Adipose tissue (tissue), 3 donors: ENCODE results near the gene ZNF500. TPM values are rescaled to one million over a fixed set of nuclear protein-coding genes. Genes with fewer than 3 reads are reported as not detected.

Experiments used
- H3K27ac ChIP-seq: one replicate; pipeline ENCODE4 v1.5.1; 2013; ENCODE audit warnings: low read depth, low read length
- WGBS, 3 donors: extraction: QIAGEN DNeasy Blood & Tissue Kit; methylation state at CpG; one replicate each; pipeline ENCODE4 v1.1.7; 2013; 5-methylcytosine and 5-hydroxymethylcytosine counted together
- polyA plus RNA-seq, 3 donors: library from polyadenylated mRNA; stranded (reverse); fragments of 200-250 nt; gene quantifications; one replicate each; pipeline ENCODE4 v1.2.3, GENCODE V29; 2013
- donor health status: healthy with polysubstance abuse.
- donor health status: Bipolar disorder and iron deficiency.
- donor health status: healthy.

Gene ZNF500
- polyA plus RNA-seq, 3 donors = 4.3 to 5.4 (median 4.4) TPM

DNA sequence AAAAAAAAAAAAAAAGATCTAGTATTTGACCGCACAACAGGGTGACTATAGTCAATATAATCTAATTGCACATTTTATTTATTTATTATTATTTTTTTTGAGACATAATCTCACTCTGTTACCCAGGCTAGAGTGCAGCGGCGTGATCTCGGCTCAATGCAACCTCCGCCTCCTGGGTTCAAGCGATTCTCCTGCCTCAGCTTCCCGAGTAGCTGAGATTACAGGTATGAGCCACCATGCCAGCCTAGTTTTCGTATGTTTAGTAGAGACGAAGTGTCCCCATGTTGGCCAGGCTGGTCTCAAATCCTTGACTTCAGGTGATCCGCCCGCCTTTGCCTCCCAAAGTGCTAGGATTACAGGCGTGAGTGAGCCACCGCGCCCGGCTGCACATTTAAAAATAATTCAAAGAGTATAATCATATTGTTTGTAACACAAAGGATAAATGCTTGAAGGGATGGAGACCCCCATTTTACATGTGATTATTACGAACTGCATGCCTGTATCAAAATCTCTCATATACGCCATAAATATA lies 33.7 kb downstream of the ZNF500 start:
- WGBS, 3 donors = 20 to 42% (median 36%) methylated on average over 17 of the region's 17 CpGs
- H3K27ac ChIP-seq = no peak overlapping the region

DNA sequence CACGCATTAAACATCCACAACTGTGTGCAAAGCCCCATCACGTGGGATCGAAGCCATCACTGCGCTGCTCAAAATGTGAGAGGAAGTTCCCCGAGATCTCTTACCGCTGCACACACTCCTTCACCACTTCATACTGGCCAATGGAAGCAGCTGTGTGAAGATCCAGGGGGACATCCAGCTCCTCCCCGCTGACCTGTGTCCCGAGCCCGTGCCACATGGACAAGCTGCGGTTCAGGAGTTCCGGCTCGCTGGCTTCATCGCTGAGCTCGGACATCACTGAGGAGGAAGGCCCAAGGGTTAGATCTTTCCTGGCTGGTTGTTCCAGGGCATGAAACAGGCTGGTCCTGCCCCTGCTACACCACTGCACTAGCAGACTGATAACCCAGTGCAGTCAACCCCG lies 37.1 kb downstream of the ZNF500 start:
- 89 to 94% (median 94%) methylated on average over 15 of the region's 15 CpGs for WGBS, 3 donors
- H3K27ac ChIP-seq = no peak overlapping the region

DNA sequence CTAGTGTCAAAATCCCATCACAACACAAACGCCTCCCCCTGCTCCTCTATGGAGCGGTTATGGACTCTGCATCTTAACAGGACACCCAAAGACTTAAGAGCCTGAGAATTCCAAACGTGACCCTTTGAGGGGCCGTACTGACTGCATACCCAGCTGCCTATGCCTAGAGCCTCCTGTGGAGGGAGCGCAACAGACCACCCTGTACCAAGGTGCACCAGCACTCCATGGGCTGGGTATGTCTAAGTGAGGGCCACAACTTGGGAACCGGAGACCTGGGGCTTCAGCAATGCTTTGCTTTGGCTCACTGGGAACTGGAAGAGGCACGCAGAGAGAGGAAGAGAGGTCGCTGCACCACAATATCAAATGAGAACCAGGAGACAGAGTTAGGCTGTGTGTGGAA lies 38.3 kb downstream of the ZNF500 start:
- no peak overlapping the region for H3K27ac ChIP-seq
- WGBS, 3 donors = 94 to 97% (median 95%) methylated on average over 8 of the region's 8 CpGs

DNA sequence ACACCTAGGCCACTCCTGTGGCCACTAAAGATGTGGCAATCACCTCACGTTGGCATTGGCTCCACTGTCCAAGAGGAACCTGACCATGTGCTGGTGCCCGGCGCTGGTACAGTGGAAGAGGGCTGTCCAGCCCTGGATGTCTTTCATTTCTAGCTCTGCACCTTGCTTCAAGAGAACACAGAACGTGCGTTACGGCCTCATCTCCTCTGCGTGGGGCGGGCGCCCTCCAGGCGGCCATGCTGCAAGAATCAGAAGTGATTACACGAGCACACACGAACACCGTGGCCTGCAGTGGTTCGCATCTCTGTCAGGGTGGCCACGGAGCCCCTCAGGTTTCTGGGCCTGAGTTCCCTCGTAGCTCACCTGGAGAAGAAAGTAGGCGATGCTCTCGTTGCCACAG lies 40.3 kb downstream of the ZNF500 start:
- H3K27ac ChIP-seq = no peak overlapping the region
- 93 to 94% (median 93%) methylated on average over 18 of the region's 18 CpGs for WGBS, 3 donors

DNA sequence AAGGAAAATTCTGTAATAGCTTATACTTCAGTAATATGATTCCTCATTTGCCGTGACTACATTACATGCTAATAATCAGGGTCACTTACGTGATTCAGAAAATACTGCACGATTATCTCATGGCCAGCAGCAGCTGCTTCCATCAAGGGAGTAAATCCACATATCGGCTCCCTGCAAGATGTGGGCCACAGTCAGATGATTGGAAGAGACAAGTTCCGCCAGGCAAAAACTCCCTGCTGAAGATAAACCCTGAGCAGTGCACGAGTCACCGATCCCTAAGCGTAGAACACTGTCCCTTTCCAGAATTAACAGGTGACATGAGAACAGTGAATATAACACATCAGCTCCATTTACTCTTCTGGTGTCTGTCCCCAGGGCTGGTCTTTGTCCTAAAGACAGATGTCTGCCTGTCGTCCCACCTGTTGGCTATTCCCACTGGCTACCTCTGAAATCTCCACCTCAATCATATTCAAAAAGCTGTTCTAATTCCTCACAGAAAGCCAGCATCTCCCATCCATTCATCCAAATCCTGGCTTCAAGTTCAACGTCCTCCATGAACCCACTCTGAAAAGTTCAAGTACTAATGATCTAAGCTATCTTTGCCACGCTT lies 42.2 kb downstream of the ZNF500 start:
- H3K27ac ChIP-seq = no peak overlapping the region
- 90 to 94% (median 91%) methylated on average over 11 of the region's 11 CpGs for WGBS, 3 donors

DNA sequence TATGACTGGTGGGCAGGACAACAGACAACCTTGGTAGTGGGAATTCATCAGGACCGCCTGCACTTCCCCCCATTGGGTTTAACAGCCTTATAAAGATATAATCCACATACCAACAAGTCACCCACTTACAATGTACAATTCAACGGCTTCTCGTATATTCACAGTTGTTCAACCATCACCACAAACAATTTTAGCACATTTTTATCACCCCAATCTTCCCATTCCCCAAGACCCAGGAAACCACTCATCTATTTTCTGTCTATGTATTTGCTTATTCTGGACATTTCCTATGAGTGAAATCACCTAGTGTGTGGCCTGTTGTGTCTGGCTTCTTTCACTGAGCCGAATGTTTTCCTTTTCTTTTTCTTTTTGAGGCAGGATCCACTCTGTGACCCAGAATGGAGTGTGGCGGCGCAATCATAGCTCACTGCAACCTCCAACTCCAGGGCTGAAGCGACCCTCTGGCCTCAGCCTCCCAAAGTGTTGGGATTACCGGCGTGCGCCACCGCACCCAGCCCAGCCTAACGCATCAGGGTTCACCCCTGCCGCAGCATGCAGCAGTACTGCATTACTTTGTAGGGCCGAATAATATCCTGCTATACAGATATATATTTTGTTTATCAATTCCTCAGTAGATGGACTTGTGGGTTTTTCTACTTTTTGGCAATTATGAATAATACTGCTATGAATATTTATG lies 43.7 kb downstream of the ZNF500 start:
- 95 to 96% (median 96%) methylated on average over 14 of the region's 14 CpGs for WGBS, 3 donors
- H3K27ac ChIP-seq = no peak overlapping the region

DNA sequence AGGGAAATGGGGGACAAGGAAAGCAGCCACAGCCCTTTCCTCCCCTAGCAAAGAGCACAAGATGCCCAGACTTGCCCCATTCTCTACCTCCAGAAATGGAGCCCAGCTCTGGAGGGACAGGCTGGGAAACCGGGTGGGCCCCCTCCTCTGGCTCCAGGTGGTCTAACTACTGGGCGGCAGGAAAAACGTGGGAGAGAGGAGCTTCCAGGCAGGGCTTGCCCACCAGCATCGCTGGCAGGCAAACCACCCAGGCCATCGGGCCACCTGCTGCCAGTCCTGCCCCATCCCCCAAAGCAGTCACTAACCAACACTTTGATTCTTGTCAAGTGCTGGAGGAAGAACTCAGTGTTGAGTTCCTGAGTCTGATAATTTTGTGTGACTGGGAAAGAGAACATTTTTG lies 48.5 kb downstream of the ZNF500 start:
- H3K27ac ChIP-seq = no peak overlapping the region

DNA sequence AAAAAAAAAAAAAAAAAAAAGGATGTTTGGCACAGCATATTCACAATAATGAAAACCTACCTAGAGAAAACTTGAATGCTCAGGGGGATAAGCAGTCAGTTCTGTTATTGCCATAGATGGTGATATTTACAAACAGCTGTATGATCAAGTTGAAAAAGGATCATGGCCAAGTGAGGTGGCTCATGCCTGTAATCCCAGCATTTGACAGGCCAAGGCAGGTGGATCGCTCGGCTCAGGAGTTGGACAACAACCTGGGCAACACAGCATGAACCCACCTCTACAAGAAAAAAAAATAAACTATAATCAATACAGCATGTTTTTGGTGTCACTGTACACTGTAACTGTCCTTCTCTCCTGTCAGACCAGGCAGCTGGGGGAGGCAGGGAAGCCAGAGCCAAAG lies 52.0 kb downstream of the ZNF500 start:
- 93 to 98% (median 97%) methylated on average over 2 of the region's 2 CpGs for WGBS, 3 donors
- H3K27ac ChIP-seq = no peak overlapping the region

More for the DNA sequence above, 48.5 kb downstream of the ZNF500 start:
- WGBS, 3 donors = 75 to 80% (median 78%) methylated on average over 5 of the region's 5 CpGs

DNA sequence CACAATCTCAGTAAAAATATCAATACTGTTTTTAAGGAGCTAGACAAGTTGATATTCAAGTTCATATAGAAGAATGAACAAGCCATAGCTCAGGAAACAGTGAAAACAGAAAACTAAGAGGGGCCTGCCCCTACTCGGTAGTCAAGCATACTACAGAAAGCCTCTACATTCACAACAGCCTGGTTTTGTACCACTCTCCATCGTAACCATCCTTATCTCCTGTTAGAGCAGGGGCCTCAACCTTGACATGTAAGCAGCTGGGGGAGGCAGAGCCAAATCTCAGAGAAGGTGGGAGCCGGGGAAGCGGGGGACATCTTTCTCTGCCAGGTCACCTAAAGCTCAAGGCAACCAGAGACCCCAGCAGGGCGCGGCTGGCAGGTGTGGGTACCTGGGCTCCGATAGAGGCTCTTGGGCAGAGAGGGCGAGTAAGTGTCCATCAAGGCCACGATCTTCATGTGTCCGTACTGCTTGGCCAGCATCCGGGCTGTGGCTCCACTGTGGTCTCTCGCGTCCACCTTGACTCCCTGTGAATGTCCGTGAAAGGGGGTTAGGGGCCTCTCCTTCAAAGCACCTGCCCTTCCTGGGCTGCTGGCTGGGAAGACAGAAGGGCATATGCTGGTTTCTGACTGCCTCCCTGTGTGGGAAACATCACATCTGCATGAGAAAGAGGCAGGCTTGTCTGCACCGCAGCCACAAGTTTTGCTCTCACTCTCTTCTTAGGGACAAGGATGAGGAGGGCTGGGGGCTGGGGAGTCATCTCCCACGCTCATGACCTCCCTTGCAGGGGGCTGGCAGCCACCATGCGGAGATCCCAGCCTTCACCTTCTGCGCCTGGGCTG lies 53.1 kb downstream of the ZNF500 start:
- no peak overlapping the region for H3K27ac ChIP-seq
- WGBS, 3 donors = 47 to 91% (median 89%) methylated on average over 18 of the region's 18 CpGs

DNA sequence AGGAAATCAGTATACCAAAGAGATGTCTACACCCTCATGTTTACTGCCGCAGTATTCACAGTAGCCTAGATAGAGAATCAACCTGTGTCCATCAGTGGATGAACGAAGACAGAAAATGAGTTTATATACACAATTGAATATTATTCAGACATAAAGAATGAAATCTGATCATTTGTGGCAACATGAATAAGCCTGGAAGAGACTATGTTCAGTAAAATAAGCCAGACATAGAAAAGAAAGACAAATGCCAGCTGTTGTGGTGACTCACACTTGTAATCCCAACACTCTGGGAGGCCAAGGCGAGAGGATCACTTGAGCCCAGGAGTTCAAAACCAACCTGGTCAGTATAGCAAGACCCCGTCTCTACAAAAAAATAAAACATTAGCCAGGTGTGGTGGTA lies 57.5 kb downstream of the ZNF500 start:
- WGBS, 3 donors = 95 to 97% (median 97%) methylated on average over 4 of the region's 4 CpGs
- H3K27ac ChIP-seq = no peak overlapping the region

DNA sequence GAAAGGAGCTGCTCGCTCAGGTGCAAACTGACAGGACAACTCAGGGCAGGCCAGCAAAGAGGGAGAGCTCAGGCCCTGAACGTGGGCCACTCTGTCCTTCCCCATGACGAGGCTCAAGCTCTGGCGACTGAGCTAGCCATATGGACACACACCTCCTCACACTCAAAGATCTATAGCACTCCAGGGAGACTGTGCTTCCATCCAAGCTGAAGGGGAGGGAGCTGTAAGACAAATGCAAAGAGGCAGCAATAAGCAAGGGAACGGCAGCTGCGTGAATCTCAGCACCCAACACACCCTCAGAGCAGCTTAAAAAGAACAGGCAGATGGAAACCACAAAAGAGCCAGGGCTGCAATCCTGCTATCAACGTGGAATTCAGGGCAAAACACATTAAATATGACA lies 60.1 kb downstream of the ZNF500 start:
- H3K27ac ChIP-seq = no peak overlapping the region
- WGBS, 3 donors = 79 to 84% (median 80%) methylated on average over 7 of the region's 7 CpGs

DNA sequence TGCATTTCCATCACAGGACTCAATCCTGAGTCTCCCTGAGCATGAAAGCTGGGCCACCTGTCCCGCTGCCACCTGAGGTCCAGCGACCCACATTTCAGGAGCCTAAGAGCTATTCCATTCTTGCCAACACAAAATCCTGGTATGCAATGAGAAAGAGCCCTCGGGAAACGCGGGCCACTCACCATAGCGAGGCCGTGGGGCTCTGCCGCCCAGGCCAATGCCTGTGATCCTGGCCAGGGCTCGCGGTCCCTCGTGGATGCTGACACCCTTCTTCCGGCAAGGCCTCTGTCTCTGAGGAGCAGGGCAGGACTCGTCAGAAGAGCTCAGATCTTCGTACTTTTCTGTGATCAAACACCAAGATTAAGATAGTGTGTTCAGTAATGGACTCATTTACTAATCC lies 62.0 kb downstream of the ZNF500 start:
- WGBS, 3 donors = 94 to 96% (median 94%) methylated on average over 14 of the region's 14 CpGs

DNA sequence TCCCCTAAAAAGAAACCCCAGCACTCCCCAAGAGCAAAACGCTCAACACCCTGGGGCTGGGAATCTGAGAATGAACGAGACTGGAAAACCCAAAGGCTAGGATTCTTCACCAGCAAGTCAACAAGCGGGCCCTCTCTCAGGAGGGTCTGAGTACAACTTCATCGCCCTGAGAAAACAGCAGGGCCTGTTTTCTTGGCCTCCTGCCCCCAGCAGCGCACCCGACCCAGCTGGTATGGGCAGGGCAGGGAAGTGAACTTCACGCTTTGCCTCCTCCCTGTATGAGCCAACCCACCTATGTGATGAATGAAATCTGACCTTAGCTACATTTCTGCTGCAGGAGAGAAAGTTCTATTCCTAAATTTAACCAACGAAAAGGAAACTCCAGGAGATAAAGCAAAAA lies 62.5 kb downstream of the ZNF500 start:
- H3K27ac ChIP-seq = no peak overlapping the region
- WGBS, 3 donors = 79 to 90% (median 86%) methylated on average over 8 of the region's 8 CpGs

More for the DNA sequence above, 62.0 kb downstream of the ZNF500 start:
- H3K27ac ChIP-seq = no peak overlapping the region

DNA sequence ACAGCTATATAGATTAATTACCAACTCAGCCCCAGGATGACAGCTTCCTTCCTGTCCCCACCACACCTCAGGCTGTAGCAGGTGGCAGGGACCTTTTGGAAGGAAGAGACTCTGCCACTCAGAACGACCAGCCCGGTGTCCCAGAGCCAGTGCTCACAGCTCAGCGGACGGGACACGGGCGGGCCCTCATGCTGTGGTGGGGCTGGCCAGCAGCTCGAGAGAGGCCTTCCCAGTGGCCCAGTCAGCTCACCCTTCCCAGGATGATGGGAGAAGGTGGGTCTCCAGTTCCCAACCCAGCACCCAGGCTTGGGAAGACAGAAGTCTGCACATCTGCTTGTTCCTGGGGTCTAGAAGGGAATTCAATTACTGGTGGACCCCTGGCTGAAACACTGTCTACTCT lies 63.1 kb downstream of the ZNF500 start:
- H3K27ac ChIP-seq = no peak overlapping the region
- WGBS, 3 donors = 71 to 84% (median 72%) methylated on average over 7 of the region's 7 CpGs

DNA sequence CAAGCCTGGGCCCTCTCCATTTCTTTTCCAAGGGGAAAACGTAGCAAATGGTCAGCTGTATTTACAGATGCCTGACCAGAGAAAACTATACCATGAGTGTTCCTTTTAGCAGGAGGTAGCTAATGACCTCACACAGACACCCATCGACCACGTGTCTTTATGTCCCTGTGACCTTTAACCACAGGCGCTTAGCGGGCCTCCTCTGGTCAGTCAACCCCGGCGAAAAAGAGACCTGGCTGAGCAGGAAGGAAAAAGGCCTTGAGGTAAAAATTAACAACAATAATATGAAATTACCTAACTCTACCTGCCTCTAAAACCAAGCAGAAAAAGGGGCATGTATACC lies 64.5 kb downstream of the ZNF500 start:
- no peak overlapping the region for H3K27ac ChIP-seq
- WGBS, 3 donors = 51 to 84% (median 59%) methylated on average over 7 of the region's 7 CpGs

DNA sequence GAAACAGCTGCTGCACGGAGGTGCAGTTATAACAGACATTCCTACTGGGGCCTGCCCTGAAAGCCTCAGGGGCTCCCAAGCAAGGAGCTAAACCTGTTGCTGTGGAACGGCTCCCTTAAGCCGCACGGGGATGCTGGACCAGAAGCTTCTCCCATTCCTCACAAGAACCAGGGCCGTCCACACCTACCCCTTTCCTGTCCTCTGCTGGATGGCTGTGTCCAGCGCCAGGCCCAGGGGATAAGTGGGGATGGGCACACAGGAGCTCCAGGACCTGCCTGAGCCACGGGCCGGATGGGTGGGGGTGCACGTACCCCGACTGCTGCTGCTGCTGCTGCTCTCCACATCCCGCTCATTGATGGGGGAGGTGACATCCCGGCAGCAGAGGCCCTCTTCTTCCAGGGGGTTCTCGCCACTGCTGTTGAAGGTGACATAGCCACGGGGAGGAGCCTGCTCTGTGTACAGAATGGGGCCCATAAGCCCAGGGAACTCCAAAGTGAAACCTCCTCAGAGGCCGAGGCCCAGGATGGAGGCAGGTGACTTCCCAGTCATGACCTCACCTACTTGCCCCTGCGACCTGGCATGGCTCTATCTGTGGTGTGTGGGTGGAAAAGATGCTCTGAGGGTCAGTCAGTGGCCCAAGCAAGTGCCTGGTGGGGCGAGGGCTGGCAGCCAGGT lies 65.0 kb downstream of the ZNF500 start:
- H3K27ac ChIP-seq = no peak overlapping the region
- 86 to 94% (median 91%) methylated on average over 17 of the region's 17 CpGs for WGBS, 3 donors

DNA sequence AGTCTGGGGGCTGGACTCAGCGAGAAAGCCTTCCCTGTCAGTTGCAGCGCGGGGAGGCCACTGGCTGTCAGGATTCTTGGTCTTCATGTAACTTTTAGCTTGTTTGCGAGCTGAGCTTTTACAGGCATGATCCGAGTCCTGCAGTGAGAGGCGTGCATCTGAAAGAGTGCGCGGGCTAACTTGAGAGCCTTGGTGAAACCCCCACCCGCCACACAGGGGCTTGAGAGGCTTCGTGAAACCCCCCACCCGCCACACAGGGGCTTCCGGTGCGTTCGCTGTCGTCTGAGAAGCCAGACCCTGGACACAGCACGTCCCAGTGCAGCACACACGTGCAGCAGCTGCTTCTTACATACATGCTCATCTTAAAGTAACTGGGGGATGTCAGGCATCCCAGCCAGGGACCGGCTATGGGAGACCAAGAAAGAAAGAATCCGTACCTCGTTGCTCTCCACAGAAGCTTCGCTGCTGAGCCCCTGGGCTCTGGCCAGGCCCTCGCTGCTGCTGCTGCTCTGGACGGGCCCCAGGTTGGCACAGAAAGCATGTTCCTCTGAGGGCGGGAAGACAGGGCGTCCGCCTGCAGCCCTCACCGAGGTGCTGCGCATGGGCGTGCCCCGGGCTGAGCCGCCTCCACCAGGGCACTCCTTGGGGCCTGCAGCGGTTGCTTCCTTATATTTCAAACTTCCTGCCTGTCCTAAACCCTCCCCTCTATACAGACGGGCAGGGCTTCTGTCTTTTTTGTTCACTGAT lies 65.8 kb downstream of the ZNF500 start:
- WGBS, 3 donors = 81 to 92% (median 88%) methylated on average over 33 of the region's 33 CpGs
- no peak overlapping the region for H3K27ac ChIP-seq

DNA sequence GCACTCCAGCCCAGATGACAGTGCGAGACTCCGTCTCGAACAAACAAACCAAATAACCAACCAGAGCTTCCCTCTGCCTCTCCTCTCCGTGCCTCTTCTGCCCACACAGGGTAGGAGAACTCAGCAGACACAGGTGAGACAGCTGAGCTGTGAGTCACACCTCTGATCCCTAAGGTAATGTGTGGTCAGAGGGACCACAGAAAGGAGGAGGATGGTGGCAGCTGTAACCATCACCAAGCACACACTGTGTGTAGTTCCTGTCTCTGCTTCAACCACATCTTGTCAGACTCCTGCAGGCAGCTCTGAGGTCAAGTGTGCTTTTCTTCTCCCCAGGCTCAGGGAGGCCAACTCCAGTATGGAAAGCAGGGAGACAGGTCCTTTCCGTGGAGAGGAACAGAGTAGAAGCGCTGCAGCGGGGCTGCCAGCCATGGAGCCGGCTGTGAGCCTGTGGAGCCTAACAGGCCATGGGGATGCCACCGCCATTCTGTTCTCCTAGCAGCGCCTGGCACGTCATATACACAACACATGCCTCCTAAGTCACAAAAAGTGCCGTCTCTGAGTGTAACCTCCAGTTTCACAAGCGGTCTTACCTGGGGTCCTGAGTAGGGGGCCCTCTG lies 66.5 kb downstream of the ZNF500 start:
- 94 to 95% (median 94%) methylated on average over 13 of the region's 13 CpGs for WGBS, 3 donors
- H3K27ac ChIP-seq = no peak overlapping the region
